LHCN-M2 (cell line): ENCODE measurements around the gene TAF1B. TPM values are rescaled to one million over a fixed set of nuclear protein-coding genes. Genes with fewer than 3 reads are reported as not detected.

Source experiments
- DNase-seq: peaks from one replicate; pipeline ENCODE4 v3.0.0-alpha.2; 2012; ENCODE audit warnings: low read depth
- total RNA-seq: library from RNA; depleted of rRNA; stranded (reverse); fragments of >200 nt; gene quantifications from 2 replicates; pipeline ENCODE4 v1.2.3, GENCODE V29; 2014

The TAF1B gene
- total RNA-seq, 1 experiment from 2014 or later = 23.0 TPM

GRCh38 chr2:9964334-9964980, 121.2 kb downstream of the TAF1B start:
- no peak for DNase-seq

GRCh38 chr2:9965119-9965822, 122.0 kb downstream of the TAF1B start:
- no peak for DNase-seq

- DNase-seq = no peak
Observed at GRCh38 chr2:9966491-9967022, 123.3 kb downstream of the TAF1B start.

GRCh38 chr2:9967053-9967775, 123.9 kb downstream of the TAF1B start:
- no peak for DNase-seq

GRCh38 chr2:9968553-9969497, 125.6 kb downstream of the TAF1B start:
- no peak for DNase-seq

- DNase-seq = no peak
Observed at GRCh38 chr2:9970200-9971044, 127.1 kb downstream of the TAF1B start.

- DNase-seq = no peak
Observed at GRCh38 chr2:9971105-9971818, 128.0 kb downstream of the TAF1B start.

- DNase-seq = no peak
Observed at GRCh38 chr2:9971890-9972289, 128.6 kb downstream of the TAF1B start.

- no peak for DNase-seq
Observed at GRCh38 chr2:9972621-9973479, 129.6 kb downstream of the TAF1B start.

GRCh38 chr2:9973690-9974089, 130.4 kb downstream of the TAF1B start:
- no peak for DNase-seq

GRCh38 chr2:9974343-9974742, 131.1 kb downstream of the TAF1B start:
- DNase-seq = no peak

- no peak for DNase-seq
Observed at GRCh38 chr2:9975328-9975727, 132.1 kb downstream of the TAF1B start.

GRCh38 chr2:9975805-9976447, 132.7 kb downstream of the TAF1B start:
- peak; percentile 95 for DNase-seq

- no peak for DNase-seq
Observed at GRCh38 chr2:9979977-9980376, 136.7 kb downstream of the TAF1B start.

- no peak for DNase-seq
Observed at GRCh38 chr2:9980520-9980919, 137.2 kb downstream of the TAF1B start.

GRCh38 chr2:9981655-9982054, 138.4 kb downstream of the TAF1B start:
- no peak for DNase-seq

GRCh38 chr2:9982248-9982647, 139.0 kb downstream of the TAF1B start:
- peak; percentile 63 for DNase-seq

GRCh38 chr2:9982891-9983290, 139.6 kb downstream of the TAF1B start:
- DNase-seq = no peak
